Activated CD4-positive, alpha-beta T cell treated with anti-CD3 and anti-CD28 coated beads for 4 hours (primary cell): ENCODE results near the gene WAPL.

Experiments
- DNase-seq, 2 donors: peaks; one replicate each; pipeline ENCODE4 v3.0.0-alpha.2; 2020

The WAPL gene

GRCh38 chr10:86450806-86451603 is 70.6 kb downstream of the WAPL start:
- no peak for DNase-seq

GRCh38 chr10:86449926-86450558 is 71.5 kb downstream of the WAPL start:
- no peak for DNase-seq

- DNase-seq, result no peak
Measured at GRCh38 chr10:86447432-86447831, 74.2 kb downstream of the WAPL start.

GRCh38 chr10:86446987-86447386 is 74.6 kb downstream of the WAPL start:
- no peak for DNase-seq

GRCh38 chr10:86446440-86446839 is 75.2 kb downstream of the WAPL start:
- DNase-seq, result no peak

- no peak for DNase-seq
Measured at GRCh38 chr10:86443936-86444335, 77.7 kb downstream of the WAPL start.

GRCh38 chr10:86443069-86443468 is 78.5 kb downstream of the WAPL start:
- DNase-seq, result no peak

GRCh38 chr10:86440874-86441843 is 80.4 kb downstream of the WAPL start:
- no peak for DNase-seq

- DNase-seq, result no peak
Measured at GRCh38 chr10:86439544-86439943, 82.0 kb downstream of the WAPL start.

GRCh38 chr10:86438091-86438749 is 83.4 kb downstream of the WAPL start:
- no peak for DNase-seq

- DNase-seq, result no peak
Measured at GRCh38 chr10:86437447-86437846, 84.1 kb downstream of the WAPL start.

- DNase-seq, result no peak
Measured at GRCh38 chr10:86436963-86437362, 84.6 kb downstream of the WAPL start.

GRCh38 chr10:86434656-86435055 is 86.9 kb downstream of the WAPL start:
- no peak for DNase-seq

GRCh38 chr10:86423739-86424138 is 97.9 kb downstream of the WAPL start:
- DNase-seq, result no peak

- no peak for DNase-seq
Measured at GRCh38 chr10:86419101-86419500, 102.5 kb downstream of the WAPL start.

GRCh38 chr10:86415583-86415982 is 106.0 kb downstream of the WAPL start:
- no peak for DNase-seq

GRCh38 chr10:86415116-86415515 is 106.5 kb downstream of the WAPL start:
- no peak for DNase-seq

GRCh38 chr10:86413046-86413728 is 108.4 kb downstream of the WAPL start:
- no peak for DNase-seq

- DNase-seq, result no peak
Measured at GRCh38 chr10:86411852-86412560, 109.6 kb downstream of the WAPL start.

GRCh38 chr10:86411281-86411841 is 110.2 kb downstream of the WAPL start:
- DNase-seq, result peak; percentile 36 to 48

GRCh38 chr10:86410542-86411124 is 111.0 kb downstream of the WAPL start:
- no peak for DNase-seq
